Suppressor macrophage treated with lipopolysaccharide for 4 hours (primary cell): ENCODE data around the gene CYB5R4.

Experiments used
- DNase-seq: peaks from one replicate; pipeline ENCODE4 v3.0.0-alpha.2; 2020

CYB5R4 gene

DNA sequence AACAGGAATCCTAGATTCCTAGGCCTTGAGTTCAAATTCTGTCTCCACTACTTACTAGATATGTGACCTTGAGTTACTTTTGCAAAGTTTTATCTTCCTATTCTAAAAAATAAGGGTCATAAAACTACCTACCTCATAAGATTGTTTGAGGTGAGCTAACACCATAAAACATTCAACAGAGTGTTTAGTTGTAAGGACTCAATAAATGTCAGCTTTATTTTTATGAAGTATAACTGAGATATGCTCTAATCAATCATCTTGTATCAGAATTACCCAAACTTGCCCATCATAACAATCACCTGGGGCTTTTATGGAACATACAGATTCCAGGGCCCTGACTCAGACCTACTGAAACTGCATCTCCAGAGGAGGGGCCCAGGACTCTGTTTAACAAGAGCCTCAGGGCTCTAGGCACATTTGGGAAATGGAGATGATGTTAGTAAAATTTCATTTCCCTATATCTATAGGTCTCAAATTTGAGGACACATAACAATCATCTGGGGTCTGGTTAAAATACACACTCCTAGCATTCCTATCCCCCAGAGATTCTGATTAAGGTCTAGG lies 138.6 kb downstream of the CYB5R4 start:
- no peak for DNase-seq

- no peak for DNase-seq
These were observed 141.6 kb downstream of the CYB5R4 start for GRCh38 chr6:84001119-84001518.

- no peak for DNase-seq
These were observed 142.7 kb downstream of the CYB5R4 start for GRCh38 chr6:84002226-84002625.

- no peak for DNase-seq
These were observed 143.6 kb downstream of the CYB5R4 start for GRCh38 chr6:84003131-84003530.

DNA sequence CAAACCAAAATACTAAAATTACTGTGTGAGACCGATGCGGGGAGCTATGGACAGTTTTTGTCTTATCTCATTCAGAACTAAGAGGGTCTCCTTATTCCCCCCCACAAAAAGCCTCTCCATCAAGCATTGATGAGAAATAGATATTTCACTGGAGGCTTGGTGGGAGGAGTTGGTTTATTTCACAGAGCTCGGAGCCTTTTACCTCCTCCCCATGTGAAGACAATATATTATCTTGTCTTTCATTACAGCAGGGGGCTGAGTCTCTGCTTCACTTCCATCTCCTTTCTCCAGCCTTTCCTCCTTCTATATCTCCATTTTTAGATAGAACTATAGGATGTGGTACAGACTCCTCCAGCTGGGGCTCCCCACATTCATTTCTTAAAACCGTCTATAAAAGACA lies 144.2 kb downstream of the CYB5R4 start:
- no peak for DNase-seq

GRCh38 chr6:84007871-84008270 lies 148.4 kb downstream of the CYB5R4 start:
- DNase-seq: no peak

DNA sequence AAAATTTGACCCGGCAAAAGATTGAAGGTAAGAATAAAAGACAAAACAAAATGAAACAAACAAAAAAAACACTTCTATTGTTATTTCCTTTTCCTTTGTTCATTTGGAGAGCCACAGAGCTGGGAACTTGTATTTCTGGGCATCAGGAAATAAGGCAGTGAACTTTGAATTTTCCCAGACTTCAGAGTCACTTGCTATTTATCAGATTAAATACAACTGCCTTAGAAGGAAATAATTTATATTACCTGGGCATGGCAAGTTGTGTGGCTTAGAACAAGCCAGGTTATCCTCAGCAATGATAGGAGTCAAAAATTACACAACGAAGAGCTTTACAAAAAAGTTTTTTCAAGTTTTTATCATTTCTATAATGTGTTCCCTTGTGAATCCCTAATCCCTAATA lies 153.9 kb downstream of the CYB5R4 start:
- DNase-seq: no peak

DNA sequence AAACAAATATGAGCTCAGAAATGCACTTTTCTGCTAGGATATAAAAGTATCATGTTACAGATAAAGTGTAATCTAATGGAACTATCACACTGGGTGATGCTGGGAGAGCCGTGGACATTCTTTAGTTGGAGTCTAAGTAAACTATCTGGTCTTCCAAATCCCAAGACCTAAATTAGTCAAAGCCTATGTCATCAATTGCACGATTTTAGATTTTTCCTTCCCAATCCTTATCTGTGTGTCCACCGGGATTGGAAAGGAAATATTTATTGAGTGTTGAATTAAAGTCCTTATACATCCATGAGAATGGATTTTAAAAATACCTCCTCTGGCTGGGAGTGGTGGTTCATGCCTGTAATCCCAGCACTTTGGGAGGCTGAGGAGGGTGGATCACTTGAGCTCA lies 154.4 kb downstream of the CYB5R4 start:
- DNase-seq: no peak

DNA sequence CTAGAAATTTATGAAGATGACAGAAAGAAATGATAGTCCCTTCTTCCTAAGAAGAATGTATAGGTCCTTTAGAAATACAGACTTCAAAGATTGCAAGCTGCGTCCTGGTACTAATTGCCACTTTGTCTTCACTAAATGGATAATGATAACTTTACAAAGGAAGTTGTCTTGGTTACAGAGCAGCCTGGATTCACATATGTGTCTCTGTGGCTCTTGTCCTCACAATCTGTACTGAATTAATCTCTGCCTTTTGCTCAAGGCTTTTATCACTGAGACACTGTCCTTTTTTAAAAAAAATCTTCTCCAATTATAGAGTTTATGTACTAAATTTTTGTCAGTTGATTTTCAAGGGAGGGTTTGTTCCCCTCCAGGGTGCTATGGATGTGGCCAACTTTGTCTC lies 156.5 kb downstream of the CYB5R4 start:
- DNase-seq: no peak
